IMR-90 (cell line): Measurements from ENCODE around the gene CEP170B. TPM values are rescaled to one million over a fixed set of nuclear protein-coding genes. Genes with fewer than 3 reads are reported as not detected.

Experiments
- ATAC-seq: fragments of 200-7000 bp; cut with Tn5 transposase; 2 replicates; pipeline ENCODE4 v1.9.1; 2020; ENCODE audit warnings: low read depth, mild to moderate bottlenecking, moderate library complexity
- BruUV-seq: library from RNA; stranded (reverse); fragments of 400-500 nt; replicated peaks from 2 replicates; lab custom pipeline; 2021; lab: Mats Ljungman, UMichigan
- CTCF ChIA-PET: fragments of 300-600 bp; formaldehyde crosslinking; extraction: SDS; loops from one replicate; lab custom pipeline; 2021; ENCODE audit warnings: antibody characterized with exemption; lab: Yijun Ruan, JAX
- POLR2A ChIA-PET: fragments of 300-600 bp; sonication (Branson Sonifier 250); formaldehyde crosslinking; loops from one replicate; lab custom pipeline; 2022; ENCODE audit warnings: antibody characterized with exemption; ENCODE audit not compliant: unreplicated experiment; lab: Charles Lee
- DNase-seq: peaks from one replicate; pipeline ENCODE4 v3.0.0; 2013
- H2AFZ ChIP-seq: replicated peaks from 2 replicates; pipeline ENCODE3; 2013; ENCODE audit warnings: low read length, mild to moderate bottlenecking; ENCODE audit not compliant: poor library complexity
- H2AK5ac ChIP-seq: 2 replicates; pipeline ENCODE4 v1.6.1; 2013; ENCODE audit warnings: low read depth, low read length, inconsistent platforms
- H2AK9ac ChIP-seq: replicated peaks from 2 replicates; pipeline ENCODE3; 2013; ENCODE audit warnings: mild to moderate bottlenecking, low read depth, low read length, moderate library complexity; ENCODE audit not compliant: poor library complexity
- H2BK120ac ChIP-seq: 2 replicates; pipeline ENCODE4 v1.6.1; 2013; ENCODE audit warnings: low read depth, low read length, inconsistent platforms
- H2BK15ac ChIP-seq: 3 replicates; pipeline ENCODE4 v1.6.1; 2013; ENCODE audit warnings: low read depth, low read length, inconsistent platforms
- H2BK20ac ChIP-seq: 2 replicates; pipeline ENCODE4 v1.6.1; 2013; ENCODE audit warnings: low read depth, mild to moderate bottlenecking, inconsistent platforms, low read length, moderate library complexity
- H2BK5ac ChIP-seq: 2 replicates; pipeline ENCODE4 v1.6.1; 2013; ENCODE audit warnings: mild to moderate bottlenecking, low read depth, low read length, inconsistent platforms; ENCODE audit not compliant: poor library complexity, severe bottlenecking
- H3K14ac ChIP-seq: replicated peaks from 2 replicates; pipeline ENCODE4 v1.6.1; 2013; ENCODE audit warnings: low read depth, low read length, inconsistent platforms
- H3K18ac ChIP-seq: 2 replicates; pipeline ENCODE4 v1.6.1; 2013; ENCODE audit warnings: low read depth, low read length, control low read depth
- H3K23ac ChIP-seq: 2 replicates; pipeline ENCODE4 v1.6.1; 2013; ENCODE audit warnings: low read depth, low read length, inconsistent platforms
- H3K27ac ChIP-seq: 2 replicates; pipeline ENCODE4 v1.5.1; 2013; ENCODE audit warnings: mild to moderate bottlenecking, control low read depth, low read length; ENCODE audit not compliant: insufficient read depth
- H3K27me3 ChIP-seq: 2 replicates; pipeline ENCODE4 v1.6.1; 2013; ENCODE audit warnings: low read length; ENCODE audit not compliant: control insufficient read depth, insufficient read depth
- H3K36me3 ChIP-seq: 2 replicates; pipeline ENCODE4 v1.6.1; 2013; ENCODE audit warnings: low read length, mixed read lengths; ENCODE audit not compliant: control insufficient read depth, insufficient read depth
- H3K4ac ChIP-seq: 2 replicates; pipeline ENCODE4 v1.6.1; 2013; ENCODE audit warnings: low read depth, low read length, inconsistent platforms
- H3K4me1 ChIP-seq: 2 replicates; pipeline ENCODE4 v1.6.1; 2013; ENCODE audit warnings: low read length, mixed read lengths; ENCODE audit not compliant: control insufficient read depth, insufficient read depth
- H3K4me2 ChIP-seq: 2 replicates; pipeline ENCODE4 v1.6.1; 2013; ENCODE audit warnings: low read depth, mild to moderate bottlenecking, control low read depth, low read length, moderate library complexity
- H3K4me3 ChIP-seq: 2 replicates; pipeline ENCODE4 v1.5.1; 2013; ENCODE audit warnings: low read depth, mild to moderate bottlenecking, control low read depth, low read length, moderate library complexity; ENCODE audit not compliant: insufficient read depth
- H3K56ac ChIP-seq: 2 replicates; pipeline ENCODE4 v1.6.1; 2013; ENCODE audit warnings: low read length, inconsistent platforms; ENCODE audit not compliant: insufficient read depth; ENCODE audit errors: extremely low read depth
- H3K79me1 ChIP-seq, 2 experiments: 2 replicates each; pipeline ENCODE4 v1.6.1; 2013; ENCODE audit warnings: low read length in 2 of 2, inconsistent platforms in 1 of 2, low read depth in 1 of 2
- H3K9ac ChIP-seq: 2 replicates; pipeline ENCODE4 v1.6.1; 2013; ENCODE audit warnings: low read depth, low read length, control low read depth
- H3K9me1 ChIP-seq: 2 replicates; pipeline ENCODE4 v1.6.1; 2013; ENCODE audit warnings: low read length, inconsistent platforms; ENCODE audit not compliant: insufficient read depth
- H3K9me3 ChIP-seq: 2 replicates; pipeline ENCODE4 v1.6.1; 2013; ENCODE audit warnings: low read length; ENCODE audit not compliant: control insufficient read depth, insufficient read depth
- H4K20me1 ChIP-seq: 2 replicates; pipeline ENCODE4 v1.6.1; 2013; ENCODE audit warnings: low read length, inconsistent platforms; ENCODE audit not compliant: insufficient read depth
- H4K5ac ChIP-seq: 2 replicates; pipeline ENCODE4 v1.6.1; 2013; ENCODE audit warnings: mild to moderate bottlenecking, low read depth, low read length, control low read depth
- H4K8ac ChIP-seq, 2 experiments: 2 replicates each; pipeline ENCODE4 v1.6.1; 2013; ENCODE audit warnings: low read depth in 2 of 2, low read length in 2 of 2, control low read depth in 1 of 2, inconsistent platforms in 1 of 2
- H4K91ac ChIP-seq: 2 replicates; pipeline ENCODE4 v1.6.1; 2013; ENCODE audit warnings: low read depth, low read length, inconsistent platforms; ENCODE audit not compliant: insufficient read depth
- BHLHE40 ChIP-seq: fragments of 150-350 bp; IDR thresholded peaks from 2 replicates; pipeline ENCODE4 v1.6.1; 2016; ENCODE audit warnings: mild to moderate bottlenecking, low read depth, low read length
- CEBPB ChIP-seq: IDR thresholded peaks from 2 replicates; pipeline ENCODE4 v1.6.1; 2012; ENCODE audit warnings: low read depth, low read length, improper control_type of control experiment
- CHD1 ChIP-seq: IDR thresholded peaks from 2 replicates; pipeline ENCODE4 v1.6.1; 2012; ENCODE audit warnings: low read depth, low read length, improper control_type of control experiment
- FOS ChIP-seq: fragments of 150-350 bp; IDR thresholded peaks from 2 replicates; pipeline ENCODE4 v1.6.1; 2016; ENCODE audit warnings: low read depth, low read length
- MAFK ChIP-seq: IDR thresholded peaks from 2 replicates; pipeline ENCODE4 v1.6.1; 2012; ENCODE audit warnings: low read depth, low read length, improper control_type of control experiment
- MAZ ChIP-seq: IDR thresholded peaks from 2 replicates; pipeline ENCODE4 v1.6.1; 2012; ENCODE audit warnings: low read depth, mild to moderate bottlenecking, low read length, improper control_type of control experiment, moderate library complexity, borderline replicate concordance
- MXI1 ChIP-seq: IDR thresholded peaks from 2 replicates; pipeline ENCODE4 v1.6.1; 2012; ENCODE audit warnings: low read depth, mild to moderate bottlenecking, low read length, moderate library complexity, borderline replicate concordance
- RAD21 ChIP-seq: IDR thresholded peaks from 2 replicates; pipeline ENCODE4 v1.6.1; 2012; ENCODE audit warnings: low read length, improper control_type of control experiment
- RCOR1 ChIP-seq: IDR thresholded peaks from 2 replicates; pipeline ENCODE4 v1.6.1; 2012; ENCODE audit warnings: mild to moderate bottlenecking, low read length, improper control_type of control experiment; ENCODE audit not compliant: insufficient replicate concordance
- RFX5 ChIP-seq: IDR thresholded peaks from 2 replicates; pipeline ENCODE4 v1.8.0; 2012; ENCODE audit warnings: low read depth, mild to moderate bottlenecking, low read length, moderate library complexity
- SMC3 ChIP-seq: fragments of 150-350 bp; IDR thresholded peaks from 2 replicates; pipeline ENCODE4 v1.6.1; 2016; ENCODE audit warnings: low read depth, mild to moderate bottlenecking, antibody characterized with exemption, low read length, moderate library complexity
- WGBS, 2 experiments: methylation state at CpG; one replicate each; pipeline versions ENCODE4 v1.1.5 to v1.1.7; 2013; ENCODE audit warnings: missing lambda C conversion rate in 2 of 2; ENCODE audit not compliant: insufficient read length in 1 of 2; ENCODE audit errors: extremely low coverage in 2 of 2; 5-methylcytosine and 5-hydroxymethylcytosine counted together
- dilution Hi-C: fragments of 300-500 bp; cut with HindIII; formaldehyde crosslinking; loops from one replicate; pipeline ENCODE4 v1.14.3; 2018; ENCODE audit warnings: low sequenced_read_pairs; ENCODE audit not compliant: unreplicated experiment
- in situ Hi-C: fragments of 300-500 bp; cut with MboI; formaldehyde crosslinking; loops from 3 replicates; pipeline ENCODE4 v1.14.3; 2019; ENCODE audit warnings: low sequenced_read_pairs, inconsistent platforms, mixed read lengths
- intact Hi-C: fragments of 100-400 bp; cut with micrococcal nuclease; formaldehyde crosslinking; loops from 2 replicates; pipeline ENCODE4 v1.10.0; 2022
- polyA plus RNA-seq, 3 experiments: library from polyadenylated mRNA; depleted of rRNA; stranded (reverse); fragments of >200 nt; gene quantifications; 2 replicates each; pipeline ENCODE4 v1.2.3, GENCODE V29; 2012; ENCODE audit warnings: low replicate concordance in 1 of 3
- total RNA-seq: library from RNA; depleted of rRNA; stranded (reverse); fragments of >200 nt; gene quantifications from 2 replicates; pipeline ENCODE4 v1.2.3, GENCODE V29; 2012
- TF ChIP-seq, protein P1 (sequence below): conservative IDR thresholded peaks from 2 replicates; pipeline ENCODE4 v1.5.1; 2012; ENCODE audit warnings: mild to moderate bottlenecking, low read depth, low read length, improper control_type of control experiment
- TF ChIP-seq, protein P2 (sequence below): fragments of 150-350 bp; IDR thresholded peaks from 2 replicates; pipeline ENCODE4 v1.6.1; 2016; ENCODE audit warnings: low read depth, mild to moderate bottlenecking, low read length, moderate library complexity, borderline replicate concordance
- TF ChIP-seq, protein P3 (sequence below): fragments of 150-350 bp; IDR thresholded peaks from 2 replicates; pipeline ENCODE4 v1.6.1; 2017; ENCODE audit warnings: mild to moderate bottlenecking, antibody characterized with exemption, low read length, low read depth

Gene CEP170B
- total and polyA plus RNA-seq, 2 of the 4 experiments (the other 2 are of a cell fraction): 3.6 to 13.1 TPM

DNA sequence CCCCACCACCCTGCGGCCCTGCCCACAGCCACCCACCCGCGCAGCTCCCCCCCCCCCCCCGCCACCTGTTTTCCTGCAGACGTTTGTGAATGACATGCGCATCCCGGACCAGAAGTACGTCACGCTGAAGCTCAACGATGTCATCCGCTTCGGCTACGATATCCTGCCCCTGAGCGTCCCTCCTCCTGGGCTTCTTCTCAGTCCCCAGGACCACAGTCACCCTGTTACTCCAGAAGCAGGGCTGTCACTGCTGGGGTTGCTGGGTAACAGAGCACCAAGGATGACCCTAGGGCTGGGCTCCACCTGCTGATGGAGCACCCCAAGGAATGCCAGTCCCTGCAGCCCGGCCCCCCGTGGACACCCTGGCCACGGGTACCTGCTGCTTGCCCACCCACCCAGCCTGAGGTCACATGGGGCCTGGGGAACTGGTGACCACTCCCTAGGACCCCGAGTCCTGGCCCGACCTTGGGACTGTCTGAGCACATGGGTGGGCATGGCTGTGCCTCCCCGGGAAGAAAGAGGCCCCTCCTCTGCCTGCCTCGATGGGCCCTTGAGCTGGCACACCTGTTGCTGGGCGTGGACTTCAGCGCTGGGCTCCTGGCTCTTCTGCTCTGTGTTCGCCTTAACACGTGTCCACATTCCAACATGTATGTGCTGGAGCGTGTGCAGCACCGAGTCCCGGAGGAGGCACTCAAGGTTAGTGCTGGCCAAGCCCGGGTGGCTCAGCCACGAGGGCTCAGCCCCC is 12.9 kb downstream of the CEP170B start:
- in situ Hi-C loops (no loop called here), intact Hi-C loops (no loop called here), dilution Hi-C loops (no loop called here)
- peaks cover 6 to 31% of the 10 kb centered on the region in 2 experiments; a peak in 2 of 4 replicates for H3K79me1 ChIP-seq
- no peak overlapping the region for H3K56ac ChIP-seq
- H4K20me1 ChIP-seq: peaks cover 31% of the 10 kb centered on the region
- no peak overlapping the region for H4K5ac ChIP-seq
- H3K4ac ChIP-seq: no peak overlapping the region
- peaks cover 22% of the 10 kb centered on the region for H3K36me3 ChIP-seq
- no peak overlapping the region for H3K27ac ChIP-seq
- no peak overlapping the region for H2BK15ac ChIP-seq
- no peak overlapping the region for H3K23ac ChIP-seq
- no peak overlapping the region for H2BK120ac ChIP-seq
- WGBS, 2 experiments: 78% methylated on average over 24 of the region's 30 CpGs; no CpG with 5 or more reads in 1 of the 2 experiments
- H3K4me3 ChIP-seq: no peak overlapping the region
- no peak overlapping the region for H3K9ac ChIP-seq
- no peak overlapping the region for H2BK5ac ChIP-seq
- H3K4me2 ChIP-seq: no peak overlapping the region
- H2AFZ ChIP-seq: no peak overlapping the region
- no peaks in the 10 kb centered on the region; the same call in 1 of the 2 replicates for H3K9me3 ChIP-seq
- BruUV-seq: no TSS peak
- peak overlapping the region; percentile 55 for H2AK9ac ChIP-seq
- no peak overlapping the region for H3K14ac ChIP-seq
- no peaks in the 10 kb centered on the region for H3K27me3 ChIP-seq
- DNase-seq: no peak
- CTCF ChIA-PET: no interaction called here
- POLR2A ChIA-PET: no interaction called here
- no peak overlapping the region for H2BK20ac ChIP-seq
- ATAC-seq: no peak
- TF ChIP-seq CEBPB: no peak
- TF ChIP-seq MXI1: no peak
- no peak for TF ChIP-seq RCOR1
- no peak for TF ChIP-seq CHD1
- TF ChIP-seq RAD21: no peak
- TF ChIP-seq MAZ: no peak
- TF ChIP-seq, protein P1, sequence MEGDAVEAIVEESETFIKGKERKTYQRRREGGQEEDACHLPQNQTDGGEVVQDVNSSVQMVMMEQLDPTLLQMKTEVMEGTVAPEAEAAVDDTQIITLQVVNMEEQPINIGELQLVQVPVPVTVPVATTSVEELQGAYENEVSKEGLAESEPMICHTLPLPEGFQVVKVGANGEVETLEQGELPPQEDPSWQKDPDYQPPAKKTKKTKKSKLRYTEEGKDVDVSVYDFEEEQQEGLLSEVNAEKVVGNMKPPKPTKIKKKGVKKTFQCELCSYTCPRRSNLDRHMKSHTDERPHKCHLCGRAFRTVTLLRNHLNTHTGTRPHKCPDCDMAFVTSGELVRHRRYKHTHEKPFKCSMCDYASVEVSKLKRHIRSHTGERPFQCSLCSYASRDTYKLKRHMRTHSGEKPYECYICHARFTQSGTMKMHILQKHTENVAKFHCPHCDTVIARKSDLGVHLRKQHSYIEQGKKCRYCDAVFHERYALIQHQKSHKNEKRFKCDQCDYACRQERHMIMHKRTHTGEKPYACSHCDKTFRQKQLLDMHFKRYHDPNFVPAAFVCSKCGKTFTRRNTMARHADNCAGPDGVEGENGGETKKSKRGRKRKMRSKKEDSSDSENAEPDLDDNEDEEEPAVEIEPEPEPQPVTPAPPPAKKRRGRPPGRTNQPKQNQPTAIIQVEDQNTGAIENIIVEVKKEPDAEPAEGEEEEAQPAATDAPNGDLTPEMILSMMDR: no peak
- TF ChIP-seq FOS: no peak
- TF ChIP-seq RFX5: no peak
- no peak for TF ChIP-seq MAFK
- no peak for TF ChIP-seq SMC3
- TF ChIP-seq, protein P2, sequence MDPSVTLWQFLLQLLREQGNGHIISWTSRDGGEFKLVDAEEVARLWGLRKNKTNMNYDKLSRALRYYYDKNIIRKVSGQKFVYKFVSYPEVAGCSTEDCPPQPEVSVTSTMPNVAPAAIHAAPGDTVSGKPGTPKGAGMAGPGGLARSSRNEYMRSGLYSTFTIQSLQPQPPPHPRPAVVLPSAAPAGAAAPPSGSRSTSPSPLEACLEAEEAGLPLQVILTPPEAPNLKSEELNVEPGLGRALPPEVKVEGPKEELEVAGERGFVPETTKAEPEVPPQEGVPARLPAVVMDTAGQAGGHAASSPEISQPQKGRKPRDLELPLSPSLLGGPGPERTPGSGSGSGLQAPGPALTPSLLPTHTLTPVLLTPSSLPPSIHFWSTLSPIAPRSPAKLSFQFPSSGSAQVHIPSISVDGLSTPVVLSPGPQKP: no peak
- TF ChIP-seq, protein P3, sequence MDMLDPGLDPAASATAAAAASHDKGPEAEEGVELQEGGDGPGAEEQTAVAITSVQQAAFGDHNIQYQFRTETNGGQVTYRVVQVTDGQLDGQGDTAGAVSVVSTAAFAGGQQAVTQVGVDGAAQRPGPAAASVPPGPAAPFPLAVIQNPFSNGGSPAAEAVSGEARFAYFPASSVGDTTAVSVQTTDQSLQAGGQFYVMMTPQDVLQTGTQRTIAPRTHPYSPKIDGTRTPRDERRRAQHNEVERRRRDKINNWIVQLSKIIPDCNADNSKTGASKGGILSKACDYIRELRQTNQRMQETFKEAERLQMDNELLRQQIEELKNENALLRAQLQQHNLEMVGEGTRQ: no peak
- no peak for TF ChIP-seq BHLHE40
- no peak overlapping the region for H4K8ac ChIP-seq
- no peaks in the 10 kb centered on the region for H3K4me1 ChIP-seq
- H3K18ac ChIP-seq: no peak overlapping the region
- no peaks in the 10 kb centered on the region for H3K9me1 ChIP-seq
- H4K91ac ChIP-seq: no peak overlapping the region
- no peak overlapping the region for H2AK5ac ChIP-seq
